Stimulated activated CD4-positive, alpha-beta T cell treated with anti-CD3 and anti-CD28 coated beads, Interleukin-2, amount 100 ng/mL, for 4 hours (primary cell): ENCODE measurements around the gene ALKBH1.
"Not testable (repeated sequence)": the region's sequence is repeated elsewhere in the genome, so short reads cannot be mapped to it uniquely, and the experiment has no call there.

Source experiments
- DNase-seq: peaks from one replicate; pipeline ENCODE4 v3.0.0-alpha.2; 2020; ENCODE audit warnings: low read depth

The ALKBH1 gene, protein sequence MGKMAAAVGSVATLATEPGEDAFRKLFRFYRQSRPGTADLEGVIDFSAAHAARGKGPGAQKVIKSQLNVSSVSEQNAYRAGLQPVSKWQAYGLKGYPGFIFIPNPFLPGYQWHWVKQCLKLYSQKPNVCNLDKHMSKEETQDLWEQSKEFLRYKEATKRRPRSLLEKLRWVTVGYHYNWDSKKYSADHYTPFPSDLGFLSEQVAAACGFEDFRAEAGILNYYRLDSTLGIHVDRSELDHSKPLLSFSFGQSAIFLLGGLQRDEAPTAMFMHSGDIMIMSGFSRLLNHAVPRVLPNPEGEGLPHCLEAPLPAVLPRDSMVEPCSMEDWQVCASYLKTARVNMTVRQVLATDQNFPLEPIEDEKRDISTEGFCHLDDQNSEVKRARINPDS

DNA sequence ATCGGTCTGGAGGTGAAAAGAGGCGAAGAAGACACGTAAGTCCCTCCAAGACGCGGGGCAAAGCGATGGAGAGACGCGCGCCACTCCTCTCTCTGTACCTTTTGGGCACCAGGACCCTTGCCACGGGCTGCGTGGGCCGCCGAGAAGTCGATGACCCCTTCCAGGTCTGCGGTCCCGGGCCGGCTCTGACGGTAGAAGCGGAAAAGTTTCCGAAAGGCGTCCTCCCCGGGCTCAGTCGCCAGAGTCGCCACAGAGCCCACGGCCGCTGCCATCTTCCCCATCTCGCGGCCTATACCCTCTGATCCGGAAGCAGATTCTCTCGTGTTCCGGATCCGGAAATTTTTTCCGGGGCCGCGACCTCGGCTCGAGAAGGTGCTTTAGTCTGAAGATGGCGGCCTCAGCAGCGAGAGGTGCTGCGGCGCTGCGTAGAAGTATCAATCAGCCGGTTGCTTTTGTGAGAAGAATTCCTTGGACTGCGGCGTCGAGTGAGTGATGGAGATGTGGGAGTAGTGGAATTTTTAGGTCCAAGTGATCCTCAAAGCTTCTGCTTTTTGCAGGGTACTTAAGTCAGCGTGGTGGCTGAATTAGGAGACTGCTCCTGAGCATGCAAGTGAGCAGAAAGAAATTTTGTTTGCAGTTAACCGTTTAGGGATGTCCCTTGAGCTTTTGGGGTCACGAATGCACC, at the start of gene ALKBH1, which contains the start of gene SLIRP:
ALKBH1 (minus strand) TSS at position 300 of the 685 bp plus-strand sequence; CDS start at position 281, 19 bp downstream.
SLIRP (plus strand) TSS at position 380 of the 685 bp plus-strand sequence; CDS start at position 389, 9 bp downstream.
- DNase-seq: peak; percentile 77

DNA sequence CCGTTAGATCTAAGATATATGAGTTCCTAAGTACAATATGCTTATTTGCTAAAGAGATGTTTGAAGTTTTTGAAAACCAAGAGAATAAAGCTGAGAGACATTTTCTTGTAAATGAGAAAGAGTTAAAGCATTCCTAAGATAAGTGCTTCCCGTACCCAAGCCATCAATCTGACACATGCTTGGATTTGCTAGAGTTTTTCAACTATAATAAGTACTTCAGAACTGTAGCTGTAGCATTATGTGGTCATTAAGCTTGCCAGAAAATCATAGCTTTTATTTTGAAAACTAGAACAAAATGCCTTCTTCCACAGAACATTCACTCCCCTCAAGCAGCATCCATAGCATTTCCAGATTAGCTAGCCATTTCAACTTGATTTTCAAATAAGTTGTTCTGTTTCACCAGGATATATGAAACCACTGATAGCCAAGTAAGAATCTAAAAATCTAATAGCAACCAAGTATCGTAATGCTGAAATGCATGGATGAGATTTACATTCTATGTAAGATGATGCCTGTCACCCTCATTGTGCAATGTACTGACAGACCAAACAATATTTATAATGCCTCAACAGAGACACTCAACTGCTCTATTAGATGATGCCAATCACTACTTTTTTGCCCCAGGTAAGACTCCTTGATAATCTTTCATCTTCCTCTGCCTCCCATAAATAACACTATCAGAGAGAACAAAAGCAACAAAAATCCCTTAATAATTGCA, 45.1 kb upstream of the ALKBH1 start:
- DNase-seq: no peak

DNA sequence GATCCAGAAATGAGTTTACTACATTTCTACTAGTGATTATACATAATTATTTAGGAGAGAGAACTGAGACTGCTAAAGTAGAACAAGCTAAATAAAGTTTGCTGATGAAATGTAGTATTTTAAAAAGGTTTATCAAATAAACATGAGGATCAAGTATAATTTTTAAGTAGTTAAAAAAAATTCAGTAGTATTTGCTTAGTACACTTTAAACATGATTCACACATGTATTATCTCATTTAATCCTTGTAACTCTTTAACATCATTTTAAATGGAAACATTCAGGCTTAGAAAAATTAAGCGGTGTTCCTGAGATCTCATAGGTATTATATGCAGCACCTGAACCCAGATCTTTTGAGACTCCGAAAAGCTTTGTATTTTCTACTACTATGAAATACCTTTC, 44.4 kb upstream of the ALKBH1 start:
- DNase-seq: no peak

DNA sequence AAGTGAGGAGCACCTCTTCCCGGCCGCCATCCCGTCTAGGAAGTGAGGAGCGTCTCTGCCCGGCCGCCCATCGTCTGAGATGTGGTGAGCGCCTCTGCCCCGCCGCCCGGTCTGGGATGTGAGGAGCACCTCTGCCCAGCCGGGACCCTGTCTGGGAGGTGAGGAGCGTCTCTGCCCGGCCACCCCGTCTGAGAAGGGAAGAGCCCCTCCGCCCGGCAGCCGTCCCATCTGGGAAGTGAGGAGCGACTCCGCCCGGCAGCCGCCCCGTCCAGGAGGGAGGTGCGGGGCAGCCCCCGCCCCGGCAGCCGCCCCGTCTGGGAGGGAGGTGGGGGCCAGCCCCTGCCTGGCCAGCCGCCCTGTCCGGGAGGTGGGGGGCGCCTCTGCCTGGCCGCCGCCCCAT, 39.6 kb upstream of the ALKBH1 start:
- DNase-seq: not testable (repeated sequence)

DNA sequence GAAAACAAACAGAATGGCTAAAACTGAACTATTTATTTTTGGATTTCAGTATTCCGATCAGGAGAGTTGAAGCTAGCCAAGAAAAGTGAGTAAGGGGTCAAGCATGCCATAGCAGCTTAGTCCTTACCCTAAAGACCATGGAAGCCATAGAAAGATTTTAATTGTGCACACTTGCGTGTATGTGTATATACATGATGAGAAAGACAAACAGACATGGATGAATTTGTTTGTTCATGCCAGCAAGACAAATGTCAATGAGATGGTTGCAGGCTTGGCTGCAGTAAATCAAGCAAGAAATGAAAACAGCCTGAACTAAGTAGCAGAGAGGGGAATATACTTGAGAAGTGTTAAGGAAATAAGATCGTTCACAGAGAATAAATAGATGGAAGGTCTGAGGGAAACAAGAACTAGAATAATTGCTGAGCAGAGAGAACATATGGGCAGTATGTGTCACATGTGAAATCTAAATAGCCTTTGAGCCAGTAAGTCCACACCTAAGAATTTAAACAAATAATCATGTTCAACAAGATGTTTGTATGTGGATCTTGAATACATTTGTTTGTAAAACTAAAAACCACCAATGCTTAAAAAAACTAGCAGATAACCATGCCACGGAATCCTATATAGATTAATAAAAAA, 38.4 kb upstream of the ALKBH1 start:
- DNase-seq: no peak

DNA sequence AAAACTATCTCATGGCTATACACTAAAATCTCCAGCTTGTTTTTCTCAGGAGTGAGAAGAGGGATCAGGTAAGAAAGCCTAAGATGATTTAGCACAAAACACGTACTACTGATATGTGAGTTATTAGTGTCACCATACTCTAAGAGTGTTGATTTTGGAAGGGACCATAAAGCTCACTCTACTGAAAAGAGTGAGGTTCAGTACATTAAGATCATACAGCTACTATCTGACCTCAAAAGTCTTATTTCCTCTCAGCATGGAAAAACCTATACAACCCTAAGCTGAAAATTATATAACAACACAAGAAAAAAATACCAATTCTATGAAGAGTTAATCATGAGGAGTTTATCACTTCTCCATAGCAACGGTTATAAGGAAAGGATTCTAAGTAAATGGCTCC, 33.6 kb upstream of the ALKBH1 start:
- DNase-seq: no peak

DNA sequence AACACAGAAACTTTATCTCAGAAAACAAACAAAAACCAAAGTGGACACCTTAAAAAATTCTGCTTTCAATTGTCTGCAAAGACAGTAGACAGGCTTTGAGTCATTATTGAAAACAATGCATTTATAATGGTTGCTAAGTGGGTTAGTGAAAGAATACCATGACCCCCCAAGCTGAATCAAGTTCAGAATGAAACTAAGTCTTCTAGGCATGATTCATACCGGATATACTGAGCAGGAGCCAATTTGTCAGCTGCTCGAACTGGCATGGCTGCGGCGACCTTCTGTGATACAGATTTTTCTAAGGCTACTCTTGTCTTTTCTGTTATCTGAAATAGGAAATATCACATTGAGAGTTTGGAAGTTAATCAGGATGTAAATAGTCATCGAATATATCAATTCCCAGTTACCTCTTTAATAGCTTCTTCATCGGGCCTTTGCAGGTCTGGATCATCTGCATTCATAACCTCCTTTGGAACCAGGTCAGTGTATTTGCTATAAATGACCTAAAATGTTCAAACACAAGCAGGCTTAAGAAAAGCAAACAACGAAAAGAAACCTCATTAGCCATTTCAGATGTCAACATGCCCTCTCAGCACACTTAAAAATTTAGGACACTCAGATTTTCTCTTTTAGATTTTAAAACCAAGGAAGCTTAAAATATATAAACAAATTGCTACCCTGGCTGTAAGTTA, 30.9 kb upstream of the ALKBH1 start:
- DNase-seq: no peak

DNA sequence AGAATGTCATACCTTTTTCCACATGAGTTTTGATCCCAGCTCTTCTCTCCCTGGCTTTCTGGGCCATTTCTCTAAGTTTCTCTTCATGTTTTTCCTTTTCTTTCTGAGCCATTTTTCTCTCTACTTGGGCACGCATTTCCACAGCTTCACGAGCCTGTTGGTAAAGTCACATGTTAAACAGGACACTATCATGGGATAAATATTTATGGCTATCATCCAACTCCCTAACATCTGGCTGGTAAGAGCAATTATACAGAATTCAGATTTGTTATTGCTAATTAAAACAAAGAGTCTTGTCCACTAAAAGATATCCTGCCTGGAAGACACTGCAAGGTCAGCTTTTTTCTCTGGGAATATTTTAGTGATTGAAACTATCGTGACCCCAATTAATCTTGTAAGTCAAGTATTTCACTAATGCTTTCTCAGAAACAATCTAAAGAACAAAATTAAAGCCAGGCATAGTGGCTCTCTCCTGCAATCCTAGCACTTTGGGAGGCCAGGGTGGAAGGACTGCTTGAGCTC, 23.2 kb upstream of the ALKBH1 start:
- DNase-seq: no peak

DNA sequence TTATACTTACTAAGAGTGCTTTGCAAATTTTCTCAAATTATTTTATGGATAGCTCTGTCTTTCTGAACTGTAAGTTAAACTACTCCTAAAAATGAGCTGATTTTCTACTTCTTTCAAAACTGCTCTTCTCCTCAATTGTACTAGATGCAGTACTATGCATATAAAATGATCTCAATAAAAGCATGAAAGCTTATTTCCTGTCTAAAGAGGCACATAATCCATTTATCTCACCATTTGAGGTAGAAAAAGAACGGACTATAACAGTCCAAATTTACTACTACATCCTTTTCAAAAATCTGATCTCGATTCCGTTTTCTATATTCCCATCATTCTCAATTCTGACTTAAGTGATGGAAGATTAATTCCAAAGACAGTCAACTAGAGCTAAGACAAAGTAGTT, 14.5 kb upstream of the ALKBH1 start:
- no peak for DNase-seq

DNA sequence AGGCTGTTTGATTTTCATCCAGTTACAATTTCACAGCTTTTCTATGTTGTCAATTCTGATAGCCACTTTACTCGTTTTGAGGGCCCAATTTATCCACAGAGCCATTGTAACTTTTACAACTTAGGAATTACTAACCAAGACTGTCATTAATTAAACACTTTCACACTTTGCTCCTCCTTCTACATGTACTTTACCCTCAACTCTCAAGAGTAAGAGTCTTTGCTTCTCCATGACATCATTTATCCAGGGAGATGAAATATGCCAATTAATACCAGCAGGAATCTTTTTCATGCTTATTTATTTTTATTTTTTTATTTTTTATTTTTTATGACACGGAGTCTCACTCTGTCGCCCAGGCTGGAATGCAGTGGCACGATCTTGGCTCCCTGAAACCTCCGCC, 13.6 kb upstream of the ALKBH1 start:
- DNase-seq: no peak

DNA sequence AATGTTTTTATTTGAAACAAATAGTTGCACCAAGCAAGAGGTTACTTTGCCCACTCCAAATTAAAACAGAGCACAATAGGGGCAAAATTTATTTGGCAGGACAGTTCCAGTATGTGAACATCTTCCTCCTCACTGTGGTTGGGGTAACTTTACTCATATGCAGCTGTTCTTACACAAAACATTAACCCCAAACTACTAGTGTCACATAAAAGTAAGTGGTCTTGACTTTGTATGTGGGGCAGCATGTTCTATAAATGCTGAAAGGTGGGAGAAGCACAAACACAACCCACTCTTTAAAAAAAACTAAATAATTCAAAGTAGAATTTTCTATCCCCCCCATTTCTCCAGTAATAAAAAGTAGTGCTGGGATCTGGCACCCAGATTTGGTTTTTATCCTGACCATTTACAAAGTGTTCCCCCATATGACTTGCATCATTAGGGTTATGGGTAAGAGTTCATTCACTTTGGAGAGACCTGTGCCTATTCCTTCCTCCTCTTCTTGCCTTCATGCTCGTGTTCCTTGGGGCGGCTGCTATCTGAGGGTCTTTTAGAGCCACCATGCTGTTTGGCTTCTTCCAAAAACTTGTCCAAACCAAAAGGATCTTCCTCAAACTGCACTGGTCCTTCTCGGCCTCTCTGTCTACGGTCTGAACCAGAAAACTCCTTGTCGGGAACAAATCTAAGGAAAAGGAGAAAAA, 9.9 kb upstream of the ALKBH1 start:
- DNase-seq: no peak

DNA sequence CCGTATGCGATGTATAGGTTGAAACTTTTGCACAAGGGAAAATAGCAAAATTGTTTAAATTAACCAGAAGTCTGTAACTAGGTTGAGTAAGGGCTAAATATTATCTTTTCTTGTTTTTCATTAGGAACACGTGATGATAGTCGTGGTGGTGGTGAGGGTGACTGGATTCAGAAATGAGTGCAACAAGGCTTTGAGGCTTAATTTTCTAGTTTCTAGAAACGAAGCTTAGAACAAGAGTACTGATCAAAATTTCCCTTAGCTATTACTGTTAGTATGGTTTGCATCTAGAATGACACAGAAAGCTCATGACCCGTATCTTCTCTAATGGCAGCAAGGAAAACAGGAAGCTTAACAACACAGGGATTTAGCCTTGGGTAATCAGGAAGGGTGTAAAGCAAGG, 7.1 kb upstream of the ALKBH1 start:
- DNase-seq: no peak

DNA sequence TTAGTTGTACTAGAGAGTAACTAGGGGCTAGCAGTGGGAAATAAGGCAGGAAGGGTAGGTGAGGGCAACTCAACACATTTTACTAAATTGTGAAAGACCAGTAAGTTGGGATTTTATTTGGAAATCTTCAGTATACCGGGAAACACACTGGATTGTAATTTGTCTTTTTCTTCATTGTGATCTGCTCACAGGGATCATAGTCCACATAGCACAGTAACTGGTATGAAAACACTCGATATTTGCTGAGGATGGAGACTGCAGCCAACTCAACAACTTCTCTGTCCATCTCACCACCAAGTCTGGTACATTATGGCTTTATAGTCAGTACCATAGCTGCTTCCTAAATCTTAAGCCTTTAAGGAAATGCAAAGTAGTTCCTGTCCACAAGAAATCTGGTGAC, 2.5 kb upstream of the ALKBH1 start:
- DNase-seq: no peak

DNA sequence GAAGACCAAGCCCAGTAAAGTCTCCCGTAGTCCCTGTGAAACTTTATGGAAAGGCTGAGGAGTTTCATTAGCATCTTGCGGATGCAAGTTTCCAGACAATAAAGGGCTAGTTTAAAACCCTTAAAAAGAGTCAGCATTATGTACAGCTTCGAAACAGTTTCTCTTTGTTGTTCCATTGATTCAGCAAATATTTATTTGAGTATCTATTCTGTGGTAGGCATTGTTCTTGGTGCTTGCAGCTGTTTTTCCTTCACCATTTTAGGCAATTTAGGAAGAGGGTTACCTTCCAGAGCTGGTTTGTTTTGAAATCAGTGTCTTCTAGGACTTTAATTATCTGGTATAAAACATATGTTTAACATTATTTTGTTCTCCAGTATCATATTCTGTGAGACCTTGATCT, 1.6 kb upstream of the ALKBH1 start:
- no peak for DNase-seq

DNA sequence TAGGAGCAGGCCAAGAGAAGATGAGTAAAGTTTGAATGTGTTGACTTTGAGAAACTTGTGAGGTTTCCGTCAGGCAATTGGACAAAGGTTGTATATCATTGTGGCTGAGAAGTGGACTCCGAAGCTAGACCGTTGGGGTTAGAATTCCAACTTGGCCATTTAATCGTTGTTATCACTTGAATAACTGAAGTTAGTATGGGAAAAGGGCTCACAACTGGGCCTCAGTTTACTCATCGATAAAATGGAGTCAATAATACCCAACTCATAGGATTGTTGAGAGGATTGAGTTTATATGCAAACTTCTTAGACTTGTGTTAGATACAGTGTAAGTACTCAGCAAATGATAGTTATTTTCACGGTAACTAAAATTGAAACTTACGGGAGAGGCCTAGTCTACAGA, 926 bp upstream of the ALKBH1 start:
- DNase-seq: no peak

DNA sequence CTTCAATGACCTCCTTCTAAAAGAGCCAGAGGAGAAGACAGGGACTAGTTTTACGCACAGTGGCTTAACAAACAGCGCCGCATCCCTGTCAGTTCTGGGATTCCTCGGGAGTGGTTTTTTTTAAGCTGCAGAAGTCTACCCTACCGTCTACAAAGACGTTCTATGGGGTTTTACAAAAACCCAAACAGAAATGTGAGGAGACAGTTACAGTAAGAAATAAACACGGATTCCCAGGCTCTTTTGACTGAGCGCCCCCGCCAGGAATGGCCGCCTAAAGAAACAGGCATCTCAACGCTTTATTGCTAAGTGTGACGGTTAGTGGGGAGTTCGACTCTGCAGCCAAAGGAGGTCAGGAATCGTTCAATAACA, 484 bp downstream of the ALKBH1 start:
- no peak for DNase-seq

DNA sequence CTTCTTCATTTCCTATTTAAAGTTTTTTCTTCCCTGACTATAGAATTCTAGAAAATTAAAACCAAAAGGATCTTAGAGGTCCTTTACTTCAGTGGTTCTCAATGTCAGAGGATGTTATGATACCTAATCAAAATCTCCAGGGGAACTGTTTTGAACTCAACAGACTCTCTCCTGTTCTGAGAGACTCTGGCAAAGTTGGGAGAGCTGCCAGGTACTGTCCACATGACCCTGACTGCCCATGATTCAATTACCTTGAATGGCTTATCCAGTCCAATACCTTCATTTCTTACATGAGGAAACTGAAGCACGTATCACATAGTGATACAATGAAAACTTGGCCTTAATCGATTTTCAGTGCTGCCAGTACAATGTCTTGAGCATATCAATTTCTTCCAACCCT, 16.6 kb downstream of the ALKBH1 start:
- DNase-seq: no peak

DNA sequence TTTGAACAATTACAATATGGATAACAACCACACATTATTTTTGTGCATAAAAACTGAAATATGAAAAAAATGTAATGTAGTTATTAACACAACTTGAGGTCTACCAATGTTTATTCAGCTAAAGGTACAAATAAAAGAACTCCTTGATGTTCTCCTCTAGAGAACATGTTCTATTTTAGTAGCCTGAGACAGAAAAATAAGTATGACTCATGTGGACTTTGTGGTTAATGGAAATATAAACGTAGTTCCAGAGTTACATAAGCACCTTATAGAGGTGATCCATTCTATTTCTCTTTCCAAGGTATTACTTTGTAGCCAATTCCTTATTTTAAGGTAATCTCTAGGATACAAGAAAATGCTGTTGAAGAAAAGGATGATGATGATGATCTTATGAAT, 25.7 kb downstream of the ALKBH1 start:
- DNase-seq: no peak

DNA sequence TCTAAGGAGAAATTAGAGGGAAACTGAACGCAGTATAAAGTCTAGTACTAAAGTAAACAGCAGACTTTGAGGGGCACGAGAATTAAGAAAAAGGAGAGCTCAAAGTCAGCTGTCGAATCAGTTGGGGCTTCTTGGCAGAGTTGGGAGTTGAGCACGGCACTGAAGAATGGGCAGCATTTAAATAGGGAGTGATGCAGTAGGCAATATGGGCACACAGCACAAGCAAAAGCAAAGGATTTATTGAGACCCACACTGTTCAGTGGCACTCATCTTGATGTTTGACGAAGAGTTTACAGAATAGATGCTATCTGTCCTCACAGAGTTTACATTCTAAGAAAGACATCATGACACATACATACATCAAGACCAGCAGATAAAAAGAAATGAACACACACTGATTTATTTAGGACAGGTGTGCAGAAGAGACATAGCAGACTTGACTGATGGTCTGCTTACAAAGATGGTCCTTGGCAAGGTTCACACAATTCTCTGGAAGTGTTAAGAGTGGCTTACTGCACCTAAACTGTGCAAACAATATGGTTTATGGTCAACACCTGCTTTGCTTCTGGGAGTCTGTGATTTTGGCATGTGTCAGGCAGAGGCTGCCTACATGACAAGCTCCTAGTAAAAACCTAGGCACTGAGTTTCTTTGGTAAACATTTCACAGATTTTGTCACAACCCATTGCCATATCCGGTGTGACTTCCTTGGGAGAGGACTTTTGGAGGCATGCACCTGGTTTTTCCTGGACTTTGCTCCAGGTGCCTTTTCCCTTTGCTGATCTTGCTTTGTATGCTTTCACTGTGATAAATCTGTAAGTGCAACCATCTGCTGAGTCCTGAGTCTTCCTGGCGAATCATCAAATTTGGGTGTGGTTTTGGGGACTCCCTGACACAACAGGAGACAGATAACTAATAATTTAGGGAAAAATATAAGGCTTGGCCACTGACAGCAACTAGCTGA, 26.3 kb downstream of the ALKBH1 start:
- no peak for DNase-seq

DNA sequence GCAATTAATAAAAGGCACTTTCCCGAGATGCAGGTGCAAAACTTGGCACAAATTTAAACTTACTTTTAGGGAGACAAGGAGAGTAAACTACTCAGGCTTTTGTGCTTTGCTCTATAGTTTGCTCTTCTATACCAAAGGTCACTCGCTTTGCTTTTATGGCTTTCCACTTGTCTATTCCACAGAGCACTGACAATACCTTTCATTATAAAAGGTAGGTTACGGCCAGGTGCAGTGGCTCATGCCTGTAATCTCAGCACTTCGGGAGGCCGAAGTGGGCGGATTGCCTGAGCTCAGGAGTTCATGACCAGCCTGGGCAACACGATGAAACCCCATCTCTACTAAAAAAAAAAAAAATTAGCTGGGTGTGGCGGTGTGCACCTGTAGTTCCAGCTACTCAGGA, 32.9 kb downstream of the ALKBH1 start:
- DNase-seq: no peak
